GM10266 (cell line): ENCODE data around the gene FCRL3.

Experiments
- DNase-seq: peaks from one replicate; pipeline ENCODE4 v3.0.0; 2012; ENCODE audit errors: extremely low spot score
- CTCF ChIP-seq: IDR thresholded peaks from 2 replicates; pipeline ENCODE4 v1.5.1; 2012; ENCODE audit warnings: mild to moderate bottlenecking, low read depth; ENCODE audit not compliant: control insufficient read depth, insufficient read depth; ENCODE audit errors: missing control alignments

The FCRL3 gene

GRCh38 chr1:157682710-157683437 is 17.7 kb downstream of the FCRL3 start:
- TF ChIP-seq CTCF = no peak
- no peak for DNase-seq

GRCh38 chr1:157678721-157679120 is 21.8 kb downstream of the FCRL3 start:
- no peak for DNase-seq
- TF ChIP-seq CTCF = no peak

- TF ChIP-seq CTCF = no peak
- DNase-seq = no peak
These were observed 27.6 kb downstream of the FCRL3 start for GRCh38 chr1:157673008-157673407.

- DNase-seq = no peak
These were observed 28.7 kb downstream of the FCRL3 start for GRCh38 chr1:157671895-157672294.

GRCh38 chr1:157659576-157660247 is 40.9 kb downstream of the FCRL3 start:
- TF ChIP-seq CTCF = no peak
- no peak for DNase-seq

More at GRCh38 chr1:157671895-157672294, 28.7 kb downstream of the FCRL3 start:
- TF ChIP-seq CTCF = no peak

- DNase-seq = no peak
These were observed 42.0 kb downstream of the FCRL3 start for GRCh38 chr1:157658571-157658970.

More at GRCh38 chr1:157658571-157658970, 42.0 kb downstream of the FCRL3 start:
- no peak for TF ChIP-seq CTCF
